Neural cell (in vitro differentiated cells): ENCODE results near the gene ZSCAN9. TPM values are rescaled to one million over a fixed set of nuclear protein-coding genes. Genes with fewer than 3 reads are reported as not detected.

Source experiments
- H2AFZ ChIP-seq: fragments of 200-600, 300-800 bp; sonication (generic), shearing (Covaris generic); 2 replicates; pipeline ENCODE4 v1.6.0; 2014; ENCODE audit warnings: low read depth, mild to moderate bottlenecking, antibody characterized with exemption, low read length, moderate library complexity
- H3F3A ChIP-seq: fragments of 200-600 bp; shearing (Covaris generic); 2 replicates; pipeline ENCODE4 v1.6.1; 2016; ENCODE audit warnings: mild to moderate bottlenecking, moderate library complexity, mixed read lengths, antibody characterized with exemption, low read length; ENCODE audit not compliant: insufficient read depth, poor library complexity, severe bottlenecking
- H3K27ac ChIP-seq: fragments of 200-600, 300-800 bp; sonication (generic), shearing (Covaris generic); 2 replicates; pipeline ENCODE4 v1.5.1; 2014; ENCODE audit warnings: mild to moderate bottlenecking, low read length, moderate library complexity
- H3K27me3 ChIP-seq: fragments of 300-800, 200-600 bp; sonication (generic), shearing (Covaris generic); 2 replicates; pipeline ENCODE4 v1.6.0; 2014; ENCODE audit warnings: mild to moderate bottlenecking, low read depth, low read length, moderate library complexity; ENCODE audit not compliant: insufficient read depth
- H3K36me3 ChIP-seq: fragments of 300-800, 200-600 bp; sonication (generic), shearing (Covaris generic); 2 replicates; pipeline ENCODE4 v1.5.1; 2014; ENCODE audit warnings: mild to moderate bottlenecking, antibody characterized with exemption, low read length, moderate library complexity; ENCODE audit not compliant: insufficient read depth
- H3K4me2 ChIP-seq: fragments of 300-800, 200-600 bp; sonication (generic), shearing (Covaris generic); 2 replicates; pipeline ENCODE4 v1.6.0; 2014; ENCODE audit warnings: mild to moderate bottlenecking, low read length
- H3K4me3 ChIP-seq: fragments of 300-800, 200-600 bp; sonication (generic), shearing (Covaris generic); 2 replicates; pipeline ENCODE4 v1.5.1; 2014; ENCODE audit warnings: mild to moderate bottlenecking, low read length, moderate library complexity
- H3K79me2 ChIP-seq: fragments of 200-600 bp; shearing (Covaris generic); replicated peaks from 2 replicates; pipeline ENCODE4 v1.6.0; 2014; ENCODE audit warnings: mild to moderate bottlenecking, low read length, moderate library complexity; ENCODE audit not compliant: insufficient read depth
- H3K9ac ChIP-seq: fragments of 300-800, 200-600 bp; sonication (generic), shearing (Covaris generic); 2 replicates; pipeline ENCODE4 v1.6.1; 2016; ENCODE audit warnings: mild to moderate bottlenecking, low read length, mixed read lengths
- H3K9me2 ChIP-seq: fragments of 200-600 bp; shearing (Covaris generic); 2 replicates; pipeline ENCODE4 v1.6.1; 2016; ENCODE audit warnings: mild to moderate bottlenecking, low read length, mixed read lengths; ENCODE audit not compliant: insufficient read depth
- H3K9me3 ChIP-seq: fragments of 200-600, 300-800 bp; sonication (generic), shearing (Covaris generic); 2 replicates; pipeline ENCODE4 v1.6.1; 2016; ENCODE audit warnings: mild to moderate bottlenecking, mixed run types, low read length, moderate library complexity, mixed read lengths
- H4K20me1 ChIP-seq: fragments of 200-600 bp; shearing (Covaris generic); 2 replicates; pipeline ENCODE4 v1.6.1; 2016; ENCODE audit warnings: mild to moderate bottlenecking, mixed run types; ENCODE audit not compliant: insufficient read depth
- CTCF ChIP-seq: fragments of 450-650 bp; IDR thresholded peaks from 2 replicates; pipeline ENCODE4 v1.5.1; 2014; ENCODE audit warnings: antibody characterized with exemption, mild to moderate bottlenecking, moderate library complexity; ENCODE audit not compliant: poor library complexity, severe bottlenecking
- EP300 ChIP-seq: fragments of 450-650 bp; conservative IDR thresholded peaks from 2 replicates; pipeline ENCODE4 v1.6.1; 2014; ENCODE audit warnings: antibody characterized with exemption, mild to moderate bottlenecking, moderate library complexity; ENCODE audit not compliant: poor library complexity, severe bottlenecking
- EZH2 ChIP-seq: fragments of 200-600, 300-800 bp; shearing (Covaris generic), sonication (generic); IDR thresholded peaks from 2 replicates; pipeline ENCODE4 v1.6.1; 2014; ENCODE audit warnings: antibody characterized with exemption, low read length, borderline replicate concordance, mild to moderate bottlenecking; ENCODE audit not compliant: insufficient read depth, poor library complexity, severe bottlenecking
- MXI1 ChIP-seq: fragments of 450-650 bp; conservative IDR thresholded peaks from 2 replicates; pipeline ENCODE4 v1.6.1; 2014; ENCODE audit warnings: antibody characterized with exemption, mild to moderate bottlenecking; ENCODE audit not compliant: poor library complexity, severe bottlenecking
- POLR2AphosphoS5 ChIP-seq: IDR thresholded peaks from 2 replicates; pipeline ENCODE4 v1.6.1; 2012
- RAD21 ChIP-seq: fragments of 450-650 bp; conservative IDR thresholded peaks from 2 replicates; pipeline ENCODE4 v1.6.1; 2014; ENCODE audit warnings: antibody characterized with exemption, mild to moderate bottlenecking, moderate library complexity
- REST ChIP-seq: IDR thresholded peaks from 2 replicates; pipeline ENCODE4 v1.6.1; 2012; ENCODE audit warnings: borderline replicate concordance
- SMC3 ChIP-seq: fragments of 450-650 bp; conservative IDR thresholded peaks from 2 replicates; pipeline ENCODE4 v1.6.1; 2014; ENCODE audit warnings: antibody characterized with exemption, mild to moderate bottlenecking, moderate library complexity; ENCODE audit not compliant: poor library complexity
- TAF1 ChIP-seq: IDR thresholded peaks from 2 replicates; pipeline ENCODE4 v1.6.1; 2012; ENCODE audit warnings: low read depth
- polyA plus RNA-seq: library from polyadenylated mRNA; depleted of rRNA; stranded (reverse); fragments of >200 nt; gene quantifications from 2 replicates; pipeline ENCODE4 v1.2.3, GENCODE V29; 2014

ZSCAN9 gene
- polyA plus RNA-seq, 1 donor from 2014 or later = 102 TPM

- no peak for TF ChIP-seq EP300
- TF ChIP-seq EZH2 = no peak
- no peak for TF ChIP-seq CTCF
- no peak for TF ChIP-seq SMC3
- no peak for TF ChIP-seq POLR2AphosphoS5
- no peak for TF ChIP-seq REST
- no peak for TF ChIP-seq MXI1
- no peak for TF ChIP-seq RAD21
- TF ChIP-seq TAF1 = no peak
- no peak overlapping the region for H2AFZ ChIP-seq
- H3K27me3 ChIP-seq = peaks cover 54% of the 10 kb centered on the region
These were observed 4.6 kb upstream of the ZSCAN9 start for GRCh38 chr6:28220257-28221133.

GRCh38 chr6:28224131-28225055, 682 bp upstream of the ZSCAN9 start:
- Histone ChIP-seq H4K20me1 (no peaks in the 10 kb centered on the region), H3K9me2 (no peaks in the 10 kb centered on the region), H3K79me2 (peaks cover 46% of the 10 kb centered on the region), H3K4me2 (peak overlapping the region; percentile 64), H3K27me3 (peaks cover 25% of the 10 kb centered on the region), H3K27ac (peak overlapping the region; percentile 88), H3K4me3 (peak overlapping the region; percentile 71), H2AFZ (peak overlapping the region; percentile 87), H3K9ac (peak overlapping the region; percentile 83), H3F3A (no peaks in the 10 kb centered on the region), H3K9me3 (no peaks in the 10 kb centered on the region), H3K36me3 (peaks cover 14% of the 10 kb centered on the region)
- no peak for TF ChIP-seq TAF1
- no peak for TF ChIP-seq POLR2AphosphoS5
- TF ChIP-seq EZH2 = no peak
- no peak for TF ChIP-seq EP300
- TF ChIP-seq MXI1 = no peak
- TF ChIP-seq CTCF = no peak
- no peak for TF ChIP-seq SMC3
- TF ChIP-seq RAD21 = no peak
- no peak for TF ChIP-seq REST

More at GRCh38 chr6:28220257-28221133, 4.6 kb upstream of the ZSCAN9 start:
- H3K9ac ChIP-seq = no peak overlapping the region
- H3F3A ChIP-seq = no peaks in the 10 kb centered on the region
- peaks cover 16% of the 10 kb centered on the region for H3K79me2 ChIP-seq
- H4K20me1 ChIP-seq = no peaks in the 10 kb centered on the region
- H3K9me3 ChIP-seq = no peaks in the 10 kb centered on the region
- H3K9me2 ChIP-seq = no peaks in the 10 kb centered on the region
- no peaks in the 10 kb centered on the region for H3K36me3 ChIP-seq
- no peak overlapping the region for H3K4me3 ChIP-seq
- no peak overlapping the region for H3K4me2 ChIP-seq
- H3K27ac ChIP-seq = no peak overlapping the region
